Measurements from ENCODE around the gene MXRA8. TPM values are rescaled to one million over a fixed set of nuclear protein-coding genes. Genes with fewer than 3 reads are reported as not detected.

Gene MXRA8
- polyA plus RNA-seq, 2 of the 4 experiments (the other 2 are of a cell fraction), result 0.12 to 0.22 TPM

- Histone ChIP-seq H3K4me1 (peaks cover 45% of the 10 kb centered on the region), H3K27ac (peak overlapping the region; percentile 99 to 100), H3K4me2 (peak overlapping the region; percentile 97), H3K4me3 (no peak overlapping the region; the same call in 2 of the 3 replicates), H3K9me3 (no peaks in the 10 kb centered on the region)
- ChIA-PET POLR2A (no interaction called here), CTCF (interaction anchor here (0.6 to 7.2 kb wide), 9 partner anchors 7 to 136 kb away, joined by 3 to 73 read pairs (median 3); partner anchors contain the start of gene TAS1R3)
- DNase-seq (ENCODE audit: low read depth in 1 of 2, low spot score in 1 of 2) (no peak), FAIRE-seq (no peak), ATAC-seq (no peak)
- WGBS (ENCODE audit: missing lambda C conversion rate), result 55% methylated on average over 9 of the region's 24 CpGs
- TF ChIP-seq MAX (IDR thresholded peaks at IDR 0.05) (0 out of 2 replicates have a peak, but pooled peaks have one; percentile 33), HES2 (IDR thresholded peaks at IDR 0.05) (no peak)
These were observed 14.4 kb downstream of the MXRA8 start for GRCh38 chr1:1343811-1344421.

GRCh38 chr1:1342584-1343115 lies 15.7 kb downstream of the MXRA8 start:
- peak overlapping the region in 1 of 2 experiments; percentile 100; a peak in 2 of 6 replicates for H3K27ac ChIP-seq

GRCh38 chr1:1342061-1342562 lies 16.2 kb downstream of the MXRA8 start:
- no peak overlapping the region for H3K27ac ChIP-seq
- TF ChIP-seq ZFP36 (IDR thresholded peaks at IDR 0.05; ENCODE audit: borderline replicate concordance, partially characterized antibody), result no peak
- ChIA-PET CTCF (interaction anchor here (7.2 kb wide), 1 partner anchor 28 kb away, joined by 73 read pairs; no protein-coding TSS in a partner anchor), POLR2A (no interaction called here)
- H3K4me2 ChIP-seq, result no peak overlapping the region
- no peaks in the 10 kb centered on the region for H3K9me3 ChIP-seq
- peaks cover 41% of the 10 kb centered on the region for H3K4me1 ChIP-seq
- ATAC-seq, result no peak
- 89% methylated on average over 13 of the region's 28 CpGs for WGBS (ENCODE audit: missing lambda C conversion rate)
- H3K4me3 ChIP-seq, result no peak overlapping the region
- FAIRE-seq, result no peak
- DNase-seq (ENCODE audit: low read depth in 1 of 2, low spot score in 1 of 2), result no peak

More at GRCh38 chr1:1342584-1343115, 15.7 kb downstream of the MXRA8 start:
- no peak overlapping the region for H3K4me3 ChIP-seq
- DNase-seq (ENCODE audit: low read depth in 1 of 2, low spot score in 1 of 2), result no peak
- ChIA-PET POLR2A (no interaction called here), CTCF (interaction anchor here (2.9 to 7.2 kb wide), 3 partner anchors 10 to 27 kb away, joined by 8 to 73 read pairs (median 12); partner anchors contain the start of gene TAS1R3)
- peaks cover 45% of the 10 kb centered on the region for H3K4me1 ChIP-seq
- no peak overlapping the region for H3K4me2 ChIP-seq
- TF ChIP-seq JUN (IDR thresholded peaks at IDR 0.05) (no peak), USF2 (IDR thresholded peaks at IDR 0.05) (no peak), MAZ (IDR thresholded peaks at IDR 0.05; ENCODE audit: borderline replicate concordance, low read depth, low read length) (no peak), REST (IDR thresholded peaks at IDR 0.05) (no peak)
- no peak for ATAC-seq
- H3K9me3 ChIP-seq, result no peaks in the 10 kb centered on the region
- FAIRE-seq, result no peak
- WGBS (ENCODE audit: missing lambda C conversion rate), result 93% methylated on average over 6 of the region's 18 CpGs

- Histone ChIP-seq H3K9me3 (no peaks in the 10 kb centered on the region), H3K4me3 (no peak overlapping the region), H3K4me2 (no peak overlapping the region), H3K27ac (no peak overlapping the region), H3K4me1 (peaks cover 36% of the 10 kb centered on the region)
- no peak for ATAC-seq
- ChIA-PET CTCF (no interaction called here), POLR2A (no interaction called here)
- DNase-seq (ENCODE audit: low read depth in 1 of 2, low spot score in 1 of 2), result no peak
- no peak for FAIRE-seq
- WGBS (ENCODE audit: missing lambda C conversion rate), result 93% methylated on average over 7 of the region's 17 CpGs
- TF ChIP-seq RCOR1 (IDR thresholded peaks at IDR 0.05; ENCODE audit: low read depth, low read length) (no peak), MAX (IDR thresholded peaks at IDR 0.05) (no peak), HOXB13 (CRISPR knock-in tag; IDR thresholded peaks at IDR 0.05; ENCODE audit: low read depth) (no peak), SREBF2 (IDR thresholded peaks at IDR 0.05) (no peak), BCL3 (IDR thresholded peaks at IDR 0.05) (no peak), FOSB (CRISPR knock-in tag; IDR thresholded peaks at IDR 0.05) (no peak), HDAC2 (IDR thresholded peaks at IDR 0.05) (no peak), HMGXB4 (CRISPR knock-in tag; IDR thresholded peaks at IDR 0.05; ENCODE audit: borderline replicate concordance) (no peak), TP53 (CRISPR knock-in tag; IDR thresholded peaks at IDR 0.05) (no peak), ESRRA (IDR thresholded peaks at IDR 0.05; ENCODE audit: borderline replicate concordance, low read length) (no peak), NFE2L2 (conservative IDR thresholded peaks at IDR 0.05; ENCODE audit: low read length) (no peak), MYC (IDR thresholded peaks at IDR 0.05; ENCODE audit: borderline replicate concordance, low read length) (no peak)
These were observed 16.8 kb downstream of the MXRA8 start for GRCh38 chr1:1341549-1342021.
